HT-29 (cell line): ENCODE measurements around the gene DNAH8. TPM values are rescaled to one million over a fixed set of nuclear protein-coding genes. Genes with fewer than 3 reads are reported as not detected.
A peak's percentile ranks its signal among the peaks of the same experiment; 100 is the strongest.

Source experiments
- DNase-seq: peaks from one replicate; pipeline ENCODE4 v3.0.0-alpha.2; 2015; ENCODE audit warnings: low spot score
- total RNA-seq: library from RNA; depleted of rRNA; stranded (reverse); fragments of >200 nt; shearing (Covaris generic); gene quantifications from 2 replicates; pipeline ENCODE4 v1.2.3, GENCODE V29; 2014

The DNAH8 gene
- total RNA-seq, 1 experiment from 2014 or later = not detected

DNA sequence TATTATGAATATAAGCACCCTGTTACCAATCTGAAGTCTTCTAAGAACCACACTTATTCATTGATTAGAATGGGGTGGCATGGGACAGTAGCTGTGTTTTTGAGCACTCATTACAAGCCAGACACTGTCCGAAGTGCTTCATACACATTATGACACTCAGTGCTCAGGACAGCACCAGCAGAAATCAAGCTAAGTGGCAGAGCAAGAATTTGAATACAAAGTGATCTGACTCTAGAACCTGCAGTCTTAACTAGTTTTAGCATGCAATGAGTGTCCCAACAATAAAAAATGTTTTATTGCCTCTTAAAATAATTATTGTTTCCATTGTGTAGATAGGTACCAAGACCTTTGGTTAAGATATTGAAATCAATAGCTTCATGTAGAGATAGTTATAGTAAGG, 294.4 kb downstream of the DNAH8 start:
- DNase-seq = no peak

- DNase-seq = no peak
Observed at GRCh38 chr6:39016839-39017546, 301.9 kb downstream of the DNAH8 start.

DNA sequence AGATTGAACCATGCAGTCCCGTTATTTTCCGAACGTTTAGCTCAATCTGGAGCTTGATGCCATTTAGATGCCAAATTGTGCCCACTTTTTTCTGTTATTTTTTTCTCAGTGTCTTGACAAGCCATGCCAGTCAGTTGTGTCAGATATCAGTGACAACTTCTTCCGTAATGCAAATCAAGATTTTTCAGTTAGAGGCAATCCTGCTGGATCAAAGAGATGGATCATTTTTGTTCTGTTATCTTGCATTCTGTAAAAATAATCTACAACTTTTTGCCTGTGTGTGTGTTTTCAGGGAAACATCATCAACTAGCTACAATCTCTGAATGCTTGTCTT, 302.4 kb downstream of the DNAH8 start:
- DNase-seq = no peak

- DNase-seq = no peak
Observed at GRCh38 chr6:39018103-39018502, 303.0 kb downstream of the DNAH8 start.

- DNase-seq = no peak
Observed at GRCh38 chr6:39020136-39020535, 305.0 kb downstream of the DNAH8 start.

GRCh38 chr6:39021041-39021440, 305.9 kb downstream of the DNAH8 start:
- DNase-seq = no peak

DNA sequence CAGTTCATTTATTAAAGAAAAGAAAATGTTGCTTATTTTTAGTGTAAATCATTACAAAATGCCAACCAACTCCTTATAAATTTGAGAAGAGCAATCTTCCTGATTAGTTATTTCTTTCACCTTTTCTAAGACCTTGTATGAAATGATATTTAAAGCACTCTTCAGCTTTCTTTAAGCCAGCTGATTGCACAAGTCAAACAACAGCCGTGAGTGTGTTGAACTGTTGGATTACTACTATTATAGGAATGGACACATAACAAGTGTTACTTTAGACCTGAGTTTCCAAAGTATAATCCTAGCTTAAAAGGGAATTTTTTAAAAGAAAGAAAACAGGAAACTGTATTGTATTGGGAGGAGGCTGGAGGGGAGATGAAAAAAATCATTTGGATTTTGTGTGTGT, 306.7 kb downstream of the DNAH8 start:
- DNase-seq = no peak

DNA sequence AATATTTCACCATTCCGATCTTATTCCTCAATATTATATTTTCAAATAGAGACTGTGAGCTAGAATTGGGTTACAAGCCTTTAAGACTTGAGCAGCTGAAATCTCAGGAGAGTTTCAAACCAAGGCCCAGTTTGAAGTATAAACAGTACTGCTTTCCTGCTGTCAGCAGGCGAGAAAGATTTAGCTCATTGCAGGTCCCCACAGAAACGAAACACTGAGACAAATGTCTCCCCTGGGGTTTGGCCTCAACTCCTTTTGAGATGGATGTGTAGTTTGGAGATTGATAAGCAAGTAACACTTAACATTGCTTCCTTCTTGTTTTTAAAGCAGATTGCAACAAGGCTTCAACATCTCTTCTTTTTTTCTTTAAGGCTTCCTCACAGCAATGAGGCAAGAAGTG, 311.1 kb downstream of the DNAH8 start:
- DNase-seq = no peak

DNA sequence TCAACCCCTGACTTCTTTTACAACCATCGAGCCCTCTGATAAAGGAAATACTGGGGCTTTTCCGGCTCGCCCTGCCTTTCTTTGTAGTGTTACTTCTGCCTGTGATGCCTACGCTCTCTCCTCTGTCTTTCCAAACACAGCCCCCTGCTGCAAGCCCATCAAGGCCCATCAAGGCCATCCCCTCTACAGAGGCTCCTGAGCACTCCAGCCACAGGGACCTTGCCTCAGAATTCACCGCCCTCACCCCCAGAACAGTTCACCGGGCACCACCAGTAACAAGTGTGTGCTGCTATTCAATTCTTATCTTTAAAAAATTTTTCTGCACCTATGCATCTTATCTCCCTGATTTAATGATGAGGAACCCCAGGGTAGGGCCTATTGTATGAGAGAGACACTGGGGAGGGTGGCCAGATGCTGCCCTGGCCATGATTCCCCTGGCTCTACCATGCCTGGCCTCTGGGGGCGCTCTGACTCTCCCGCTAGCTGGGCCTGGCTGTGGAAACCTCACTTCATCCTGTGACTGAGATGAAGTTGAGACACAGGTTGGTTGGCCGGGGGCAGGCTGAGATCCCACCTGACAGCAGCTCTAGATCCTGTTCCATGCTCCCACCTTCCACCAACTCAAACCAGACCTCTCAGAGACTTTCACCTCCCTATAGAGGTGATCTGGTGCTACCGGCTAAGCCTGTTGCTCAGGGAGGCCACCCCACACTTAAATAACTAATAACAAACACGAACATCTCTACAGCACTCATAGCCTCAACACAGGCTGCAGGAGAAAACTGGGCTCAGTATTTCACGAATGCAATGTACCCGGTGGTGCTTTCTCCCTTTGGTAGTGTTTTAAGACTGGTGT, 314.3 kb downstream of the DNAH8 start:
- peak; percentile 51 for DNase-seq

- no peak for DNase-seq
Observed at GRCh38 chr6:39035681-39036080, 320.6 kb downstream of the DNAH8 start.

GRCh38 chr6:39037082-39037508, 322.0 kb downstream of the DNAH8 start:
- no peak for DNase-seq

DNA sequence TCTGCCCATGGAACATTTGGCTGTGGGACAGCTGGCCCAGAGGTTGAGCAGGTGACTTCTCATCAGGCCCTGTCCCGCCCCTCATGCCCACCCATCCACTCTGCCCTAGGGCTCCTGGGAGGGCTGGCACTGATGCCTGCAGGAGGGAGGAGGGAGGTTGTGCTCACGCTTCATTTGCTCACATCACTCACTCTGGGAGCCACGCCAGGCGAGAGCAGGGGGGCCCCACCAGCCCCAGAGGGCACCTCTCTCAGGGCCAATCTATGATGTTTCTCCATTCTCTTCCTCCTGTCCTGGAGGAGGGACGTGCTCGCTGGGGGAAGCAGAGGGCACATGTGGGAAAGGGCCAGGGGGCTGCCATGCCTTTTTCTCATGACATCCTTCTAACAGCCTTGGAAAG, 322.6 kb downstream of the DNAH8 start:
- no peak for DNase-seq

DNA sequence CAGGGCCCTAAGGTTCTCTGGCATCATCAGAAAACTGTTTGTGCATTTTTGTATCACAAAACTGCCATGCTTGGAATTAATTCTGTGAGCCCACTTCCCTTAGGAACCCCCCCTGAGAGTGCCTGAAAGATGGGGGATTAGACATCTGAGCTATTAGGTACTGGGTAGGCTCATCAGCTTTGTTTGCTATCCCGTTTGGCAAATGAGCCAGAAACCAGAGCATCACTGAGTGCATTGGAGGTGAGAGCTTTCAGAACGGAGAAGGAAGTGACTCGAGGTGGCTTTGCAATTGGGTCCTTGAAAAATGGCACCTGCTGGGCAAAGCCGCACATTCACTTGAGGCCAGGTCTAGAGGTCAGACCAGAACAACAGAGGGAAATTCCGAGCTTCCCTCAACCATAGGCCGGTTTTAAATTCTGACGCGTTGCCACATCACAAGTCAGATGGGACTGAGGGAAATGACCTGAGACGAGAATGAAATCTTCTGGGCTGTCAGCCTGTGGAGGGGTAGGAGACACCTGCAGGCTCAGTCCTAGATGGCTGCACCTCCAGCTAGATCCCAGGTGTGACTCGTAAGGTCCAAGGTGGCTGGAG, 325.1 kb downstream of the DNAH8 start:
- DNase-seq = no peak

- DNase-seq = no peak
Observed at GRCh38 chr6:39041072-39041471, 326.0 kb downstream of the DNAH8 start.

- no peak for DNase-seq
Observed at GRCh38 chr6:39043776-39044175, 328.7 kb downstream of the DNAH8 start.

GRCh38 chr6:39044181-39044580, 329.1 kb downstream of the DNAH8 start:
- DNase-seq = no peak

GRCh38 chr6:39047434-39048327, 332.6 kb downstream of the DNAH8 start:
- no peak for DNase-seq

DNA sequence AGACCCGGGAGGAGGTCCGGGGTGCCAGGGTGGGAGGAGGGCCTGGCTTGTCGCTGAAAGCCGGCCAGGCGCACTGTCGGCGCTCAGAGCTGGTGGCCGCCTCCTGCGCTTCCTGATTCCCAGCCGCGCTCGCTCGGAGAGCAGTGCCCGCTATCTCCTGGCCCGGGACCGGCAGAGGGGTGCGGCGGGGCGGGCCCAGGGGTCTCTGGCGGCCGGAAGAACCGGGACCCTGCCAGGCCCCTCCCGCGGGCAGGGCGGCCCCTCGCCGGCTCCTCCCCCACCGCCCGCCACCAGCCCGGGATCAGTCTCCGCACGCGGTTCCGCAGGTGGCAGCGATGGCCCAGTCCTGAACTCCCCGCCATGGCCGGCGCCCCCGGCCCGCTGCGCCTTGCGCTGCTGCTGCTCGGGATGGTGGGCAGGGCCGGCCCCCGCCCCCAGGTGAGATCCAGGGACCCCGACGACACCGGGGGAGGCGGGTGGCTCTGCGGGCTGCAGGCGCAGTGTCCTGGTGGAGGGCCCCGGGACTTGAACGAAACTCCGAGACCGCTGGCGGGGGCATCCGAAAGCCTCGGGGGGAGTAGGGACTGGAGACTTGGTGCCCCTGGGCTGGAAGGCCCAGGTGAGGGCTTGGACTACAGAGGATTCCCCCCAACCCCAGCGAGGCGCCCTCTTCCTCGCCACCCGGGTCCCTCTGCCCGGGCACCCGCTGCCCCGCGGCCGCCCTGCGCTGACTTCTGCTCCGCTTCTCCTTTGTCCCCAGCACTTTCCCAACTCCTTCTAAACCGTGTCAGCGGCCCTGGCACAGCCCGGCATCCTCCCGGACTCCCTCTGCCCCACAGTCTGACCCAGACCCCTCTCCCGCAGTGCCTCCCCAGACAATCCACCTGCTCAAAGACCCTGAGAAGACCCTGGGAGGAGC, 333.6 kb downstream of the DNAH8 start, which contains the start of gene GLP1R:
Gene GLP1R, plus strand, starts transcription at position 301 of the 919 bp plus-strand sequence. Its CDS starts 60 bp downstream, at position 361.
- no peak for DNase-seq

DNA sequence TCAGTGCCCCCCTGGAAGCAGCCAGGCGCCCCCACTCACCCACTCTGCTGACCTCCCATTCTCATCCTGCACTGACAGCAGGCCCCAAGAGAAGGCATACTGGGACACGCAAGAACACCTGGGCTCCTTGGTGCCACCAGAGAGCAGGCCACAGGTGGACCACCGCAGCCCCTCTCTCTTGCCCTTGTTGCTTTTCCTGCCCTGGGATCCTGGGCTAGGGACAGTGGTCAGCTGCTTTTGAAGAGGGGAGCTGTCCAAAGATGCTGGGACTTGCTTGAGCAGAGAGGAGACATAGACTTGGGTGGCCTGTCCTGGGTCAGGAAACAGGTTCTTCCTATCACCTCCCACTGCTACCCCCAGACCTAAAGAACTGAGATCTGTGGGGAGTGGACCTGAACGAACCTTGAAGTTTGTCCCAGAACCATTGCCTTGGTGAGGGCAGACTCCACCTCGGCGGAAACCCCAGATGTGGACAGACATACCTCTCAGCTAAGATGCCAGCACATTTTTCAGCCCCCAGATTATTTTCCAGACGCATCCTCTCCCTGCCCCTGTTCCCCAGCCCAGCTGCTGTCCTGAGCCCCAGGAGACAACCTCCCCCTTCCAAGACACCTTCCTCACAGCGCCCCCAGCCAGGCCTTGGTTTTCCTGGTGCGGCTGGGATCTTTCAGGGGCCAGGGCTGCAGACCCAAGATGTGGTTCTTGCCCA, 334.6 kb downstream of the DNAH8 start:
- DNase-seq = no peak
